ENCODE data around the gene EIF2D. TPM values are rescaled to one million over a fixed set of nuclear protein-coding genes. Genes with fewer than 3 reads are reported as not detected.

EIF2D gene
- total RNA-seq, 1 experiment from 2014 or later, result 110 TPM

DNA sequence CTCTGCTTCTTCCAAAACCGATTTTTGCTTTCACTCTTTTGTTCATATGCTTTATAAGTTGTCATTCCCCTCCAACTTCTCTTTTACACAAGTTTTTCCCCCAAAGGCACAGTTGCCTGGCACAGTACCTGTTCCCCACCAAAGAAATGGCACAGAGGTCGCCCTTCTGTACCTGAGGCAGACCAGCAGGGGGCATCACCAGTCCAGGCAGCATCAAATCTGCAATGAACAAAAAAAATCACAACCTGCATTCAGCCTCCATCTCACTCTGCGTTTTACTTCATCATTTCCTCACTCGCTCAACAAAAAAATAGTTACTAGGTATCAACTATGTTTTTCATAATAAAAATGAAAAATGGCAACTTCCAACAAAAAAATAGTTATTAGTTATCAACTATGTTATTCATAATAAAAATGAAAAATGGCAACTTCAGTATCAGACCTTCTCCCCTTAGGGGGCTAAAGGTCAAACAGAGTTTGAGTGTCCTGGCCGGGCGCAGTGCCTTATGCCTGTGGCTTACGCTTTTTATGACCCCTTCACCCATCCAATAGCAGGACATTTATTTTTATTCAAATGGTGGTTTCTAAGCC is 4.1 kb downstream of the EIF2D start:
- ChIA-PET CTCF (interaction anchor here (0.6 to 22.3 kb wide), 36 partner anchors 9 to 373 kb away, joined by 3 to 356 read pairs (median 4); partner anchors contain the start of gene DYRK3), POLR2A (interaction anchor here (0.7 to 11.7 kb wide), 8 partner anchors 12 to 373 kb away, joined by 3 to 215 read pairs (median 3); partner anchors contain the start of gene DYRK3)
- H3K36me3 Mint-ChIP-seq (ENCODE audit: insufficient read depth, unreplicated experiment), result peaks cover 76% of the 10 kb centered on the region
- H3K9me3 Mint-ChIP-seq (ENCODE audit: unreplicated experiment), result no peaks in the 10 kb centered on the region
- no peak overlapping the region for H3K4me3 Mint-ChIP-seq (ENCODE audit: unreplicated experiment)
- intact Hi-C loops (cut with micrococcal nuclease), result loop anchor here (1.0 kb wide), 5 partner anchors 26 to 374 kb away; no protein-coding TSS in a partner anchor
- peaks cover 21% of the 10 kb centered on the region for H3K4me1 Mint-ChIP-seq (ENCODE audit: insufficient read depth, unreplicated experiment)
- TF ChIP-seq, protein P1, sequence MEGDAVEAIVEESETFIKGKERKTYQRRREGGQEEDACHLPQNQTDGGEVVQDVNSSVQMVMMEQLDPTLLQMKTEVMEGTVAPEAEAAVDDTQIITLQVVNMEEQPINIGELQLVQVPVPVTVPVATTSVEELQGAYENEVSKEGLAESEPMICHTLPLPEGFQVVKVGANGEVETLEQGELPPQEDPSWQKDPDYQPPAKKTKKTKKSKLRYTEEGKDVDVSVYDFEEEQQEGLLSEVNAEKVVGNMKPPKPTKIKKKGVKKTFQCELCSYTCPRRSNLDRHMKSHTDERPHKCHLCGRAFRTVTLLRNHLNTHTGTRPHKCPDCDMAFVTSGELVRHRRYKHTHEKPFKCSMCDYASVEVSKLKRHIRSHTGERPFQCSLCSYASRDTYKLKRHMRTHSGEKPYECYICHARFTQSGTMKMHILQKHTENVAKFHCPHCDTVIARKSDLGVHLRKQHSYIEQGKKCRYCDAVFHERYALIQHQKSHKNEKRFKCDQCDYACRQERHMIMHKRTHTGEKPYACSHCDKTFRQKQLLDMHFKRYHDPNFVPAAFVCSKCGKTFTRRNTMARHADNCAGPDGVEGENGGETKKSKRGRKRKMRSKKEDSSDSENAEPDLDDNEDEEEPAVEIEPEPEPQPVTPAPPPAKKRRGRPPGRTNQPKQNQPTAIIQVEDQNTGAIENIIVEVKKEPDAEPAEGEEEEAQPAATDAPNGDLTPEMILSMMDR (IDR thresholded peaks at IDR 0.05; ENCODE audit: unreplicated experiment), result peak; percentile 99
- H3K27me3 Mint-ChIP-seq (ENCODE audit: insufficient read depth, unreplicated experiment), result no peaks in the 10 kb centered on the region
- no TSS peak for BruUV-seq (replicated peaks)
- DNase-seq (ENCODE audit: unreplicated experiment), result peak; percentile 68
- no peak overlapping the region for H3K27ac Mint-ChIP-seq (ENCODE audit: low read depth, unreplicated experiment)

DNA sequence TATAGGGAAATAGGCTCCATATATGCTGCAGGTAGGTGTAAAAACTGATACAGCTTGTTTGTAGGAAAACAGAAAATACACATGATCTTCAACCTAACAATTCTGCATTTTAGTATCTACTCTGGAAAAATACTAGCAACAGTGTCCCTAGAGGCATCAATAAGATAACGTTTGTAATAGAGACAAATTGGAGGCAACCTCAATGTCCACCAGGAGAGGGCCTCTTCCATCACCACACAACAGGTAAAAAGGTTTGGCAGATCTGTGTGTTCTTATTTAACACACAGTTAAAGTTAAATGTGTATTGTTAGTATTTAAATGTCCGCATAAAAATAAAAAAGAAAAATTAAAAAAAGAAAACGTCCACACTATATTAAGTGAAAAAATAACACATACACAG is 5.4 kb downstream of the EIF2D start:
- H3K27ac Mint-ChIP-seq (ENCODE audit: low read depth, unreplicated experiment), result no peak overlapping the region
- H3K36me3 Mint-ChIP-seq (ENCODE audit: insufficient read depth, unreplicated experiment), result peaks cover 86% of the 10 kb centered on the region
- intact Hi-C loops (cut with micrococcal nuclease), result loop anchor here (1.0 kb wide), 1 partner anchor 470 kb away; no protein-coding TSS in a partner anchor
- peaks cover 19% of the 10 kb centered on the region for H3K4me1 Mint-ChIP-seq (ENCODE audit: insufficient read depth, unreplicated experiment)
- ChIA-PET CTCF (interaction anchor here (0.6 to 22.3 kb wide), 43 partner anchors 8 to 468 kb away, joined by 3 to 356 read pairs (median 4); partner anchors contain the start of gene DYRK3), POLR2A (interaction anchor here (0.9 to 11.7 kb wide), 9 partner anchors 14 to 375 kb away, joined by 3 to 215 read pairs (median 3); partner anchors contain the start of gene DYRK3)
- H3K27me3 Mint-ChIP-seq (ENCODE audit: insufficient read depth, unreplicated experiment), result no peaks in the 10 kb centered on the region
- no TSS peak for BruUV-seq (replicated peaks)
- H3K9me3 Mint-ChIP-seq (ENCODE audit: unreplicated experiment), result no peaks in the 10 kb centered on the region
- H3K4me3 Mint-ChIP-seq (ENCODE audit: unreplicated experiment), result no peak overlapping the region
- TF ChIP-seq, protein P1 (IDR thresholded peaks at IDR 0.05; ENCODE audit: unreplicated experiment), result peak; percentile 74
- peak; percentile 67 for DNase-seq (ENCODE audit: unreplicated experiment)

DNA sequence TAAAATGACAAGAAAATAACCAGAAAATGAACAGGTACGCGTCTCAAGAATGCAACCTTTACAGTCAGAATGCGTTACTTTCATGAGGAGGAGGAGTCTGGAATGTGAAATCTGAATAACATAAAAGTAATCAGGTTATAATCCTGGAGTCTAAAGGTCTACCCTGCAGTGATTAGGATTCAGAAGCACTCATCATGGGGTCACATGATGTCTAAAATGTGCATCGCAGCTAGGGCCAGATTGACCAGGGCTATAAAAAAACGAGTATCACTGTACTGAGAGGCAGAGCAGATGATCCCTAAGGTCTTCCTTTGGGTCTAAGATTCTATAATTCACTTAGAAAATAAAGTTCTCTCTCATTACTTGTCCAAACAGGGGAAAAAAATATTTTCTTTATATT is 7.4 kb downstream of the EIF2D start:
- H3K9me3 Mint-ChIP-seq (ENCODE audit: unreplicated experiment), result no peaks in the 10 kb centered on the region
- H3K27ac Mint-ChIP-seq (ENCODE audit: low read depth, unreplicated experiment), result no peak overlapping the region
- H3K36me3 Mint-ChIP-seq (ENCODE audit: insufficient read depth, unreplicated experiment), result peaks cover 98% of the 10 kb centered on the region
- H3K4me1 Mint-ChIP-seq (ENCODE audit: insufficient read depth, unreplicated experiment), result peaks cover 6% of the 10 kb centered on the region
- TF ChIP-seq, protein P1 (IDR thresholded peaks at IDR 0.05; ENCODE audit: unreplicated experiment), result no peak
- no peak overlapping the region for H3K4me3 Mint-ChIP-seq (ENCODE audit: unreplicated experiment)
- BruUV-seq (replicated peaks), result no TSS peak
- no peaks in the 10 kb centered on the region for H3K27me3 Mint-ChIP-seq (ENCODE audit: insufficient read depth, unreplicated experiment)
- POLR2A ChIA-PET, result interaction anchor here (0.7 kb wide), 1 partner anchor 27 kb away, joined by 3 read pairs; no protein-coding TSS in a partner anchor
- CTCF ChIA-PET, result interaction anchor here (0.6 to 22.3 kb wide), 6 partner anchors 10 to 377 kb away, joined by 3 to 356 read pairs (median 4); no protein-coding TSS in a partner anchor
- intact Hi-C loops (cut with micrococcal nuclease), result no loop called here
- no peak for DNase-seq (ENCODE audit: unreplicated experiment)

DNA sequence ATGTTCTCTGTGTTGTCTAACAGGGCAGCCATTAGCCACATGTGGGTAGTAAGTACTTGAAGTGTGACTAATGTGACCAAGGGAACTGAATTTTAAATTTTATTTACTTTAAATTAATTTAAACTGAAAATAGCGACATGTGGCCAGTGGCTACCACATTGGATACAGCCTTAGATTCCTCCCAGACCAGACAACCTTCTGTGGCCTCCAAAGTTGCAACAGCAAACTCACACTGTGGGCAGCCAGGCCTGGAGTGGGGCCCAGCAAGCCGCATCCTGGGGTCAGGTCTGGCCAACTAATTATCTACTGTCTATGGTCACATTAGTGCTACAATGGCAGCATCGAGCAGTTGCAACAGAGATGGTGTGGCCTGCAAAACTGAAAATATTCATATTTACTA is 11.7 kb downstream of the EIF2D start:
- H3K27me3 Mint-ChIP-seq (ENCODE audit: insufficient read depth, unreplicated experiment), result no peaks in the 10 kb centered on the region
- no peak for DNase-seq (ENCODE audit: unreplicated experiment)
- H3K4me3 Mint-ChIP-seq (ENCODE audit: unreplicated experiment), result no peak overlapping the region
- intact Hi-C loops (cut with micrococcal nuclease), result no loop called here
- H3K36me3 Mint-ChIP-seq (ENCODE audit: insufficient read depth, unreplicated experiment), result peaks cover 99% of the 10 kb centered on the region
- BruUV-seq (replicated peaks), result no TSS peak
- H3K27ac Mint-ChIP-seq (ENCODE audit: low read depth, unreplicated experiment), result no peak overlapping the region
- no peaks in the 10 kb centered on the region for H3K4me1 Mint-ChIP-seq (ENCODE audit: insufficient read depth, unreplicated experiment)
- CTCF ChIA-PET, result interaction anchor here (0.7 to 22.3 kb wide), 15 partner anchors 8 to 380 kb away, joined by 3 to 356 read pairs (median 5); partner anchors contain the start of gene EIF2D
- TF ChIP-seq, protein P1 (IDR thresholded peaks at IDR 0.05; ENCODE audit: unreplicated experiment), result no peak
- no peaks in the 10 kb centered on the region for H3K9me3 Mint-ChIP-seq (ENCODE audit: unreplicated experiment)
- POLR2A ChIA-PET, result interaction anchor here (1.1 to 1.6 kb wide), 2 partner anchors 35 to 130 kb away, joined by 4 to 7 read pairs; partner anchors contain the start of genes DYRK3 and IKBKE
